SK-N-SH treated with all-trans-retinoic acid at 6 μM for 48 hours (cell line): ENCODE measurements around the gene SLC26A3.
"Not testable (repeated sequence)": the region's sequence is repeated elsewhere in the genome, so short reads cannot be mapped to it uniquely, and the experiment has no call there.

Experiments used
- ATAC-seq: fragments of 200-7000 bp; cut with Tn5 transposase; 3 replicates; pipeline ENCODE4 v1.9.1; 2020; ENCODE audit warnings: mild to moderate bottlenecking, moderate library complexity
- ARNTL ChIP-seq: fragments of 450-650 bp; formaldehyde crosslinking; IDR thresholded peaks from 2 replicates; pipeline ENCODE4 v1.5.0; 2020; ENCODE audit warnings: low read depth, mild to moderate bottlenecking, moderate library complexity, borderline replicate concordance
- CREB5 ChIP-seq: fragments of 250-450 bp; sonication (Bioruptor Pico); IDR thresholded peaks from 2 replicates; pipeline ENCODE4 v1.5.1; 2020; ENCODE audit warnings: low read depth, mild to moderate bottlenecking, moderate library complexity
- CSDC2 ChIP-seq: fragments of 250-450 bp; sonication (Bioruptor Pico); IDR thresholded peaks from 2 replicates; pipeline ENCODE4 v1.5.0; 2020; ENCODE audit warnings: mild to moderate bottlenecking, moderate library complexity
- CSRNP3 ChIP-seq: fragments of 250-450 bp; sonication (Bioruptor Pico); IDR thresholded peaks from 2 replicates; pipeline ENCODE4 v1.5.1; 2021; ENCODE audit warnings: mild to moderate bottlenecking, moderate library complexity
- ESRRG ChIP-seq: fragments of 250-450 bp; sonication (Bioruptor Pico); IDR thresholded peaks from 2 replicates; pipeline ENCODE4 v1.6.1; 2021; ENCODE audit warnings: mild to moderate bottlenecking
- GLIS3 ChIP-seq: fragments of 250-450 bp; sonication (Bioruptor Pico); IDR thresholded peaks from 2 replicates; pipeline ENCODE4 v1.5.0; 2020; ENCODE audit warnings: mild to moderate bottlenecking, moderate library complexity
- OSR1 ChIP-seq: fragments of 250-450 bp; sonication (Bioruptor Pico); IDR thresholded peaks from 2 replicates; pipeline ENCODE4 v1.8.0; 2022; ENCODE audit warnings: moderate library complexity, mild to moderate bottlenecking, inconsistent platforms
- POU6F1 ChIP-seq: fragments of 250-450 bp; sonication (Bioruptor Pico); IDR thresholded peaks from 2 replicates; pipeline ENCODE4 v1.8.0; 2021; ENCODE audit warnings: low read depth, mild to moderate bottlenecking, moderate library complexity, borderline replicate concordance
- PPARA ChIP-seq: fragments of 250-450 bp; sonication (Bioruptor Pico); IDR thresholded peaks from 2 replicates; pipeline ENCODE4 v1.5.0; 2020; ENCODE audit warnings: mild to moderate bottlenecking, borderline replicate concordance
- SNAI2 ChIP-seq: fragments of 250-450 bp; sonication (Bioruptor Pico); IDR thresholded peaks from 2 replicates; pipeline ENCODE4 v1.5.0; 2020; ENCODE audit warnings: mild to moderate bottlenecking, moderate library complexity
- TCF4 ChIP-seq: fragments of 250-450 bp; sonication (Bioruptor Pico); IDR thresholded peaks from 2 replicates; pipeline ENCODE4 v1.8.0; 2021; ENCODE audit warnings: mild to moderate bottlenecking, moderate library complexity, borderline replicate concordance
- TOX ChIP-seq: fragments of 250-450 bp; sonication (Bioruptor Pico); IDR thresholded peaks from 2 replicates; pipeline ENCODE4 v1.8.0; 2021; ENCODE audit warnings: mild to moderate bottlenecking, moderate library complexity, borderline replicate concordance
- ZFP30 ChIP-seq: fragments of 450-650 bp; formaldehyde crosslinking; IDR thresholded peaks from 2 replicates; pipeline ENCODE4 v1.5.0; 2022; ENCODE audit warnings: mild to moderate bottlenecking, moderate library complexity
- ZNF565 ChIP-seq: fragments of 450-650 bp; formaldehyde crosslinking; conservative IDR thresholded peaks from 2 replicates; pipeline ENCODE4 v1.5.0; 2020; ENCODE audit warnings: low read depth, mild to moderate bottlenecking, moderate library complexity
- ZNF70 ChIP-seq: fragments of 450-650 bp; formaldehyde crosslinking; IDR thresholded peaks from 2 replicates; pipeline ENCODE4 v1.5.0; 2020; ENCODE audit warnings: mild to moderate bottlenecking, moderate library complexity
- ZNF8 ChIP-seq: fragments of 450-650 bp; formaldehyde crosslinking; IDR thresholded peaks from 2 replicates; pipeline ENCODE4 v1.5.0; 2020; ENCODE audit warnings: mild to moderate bottlenecking, moderate library complexity

The SLC26A3 gene

DNA sequence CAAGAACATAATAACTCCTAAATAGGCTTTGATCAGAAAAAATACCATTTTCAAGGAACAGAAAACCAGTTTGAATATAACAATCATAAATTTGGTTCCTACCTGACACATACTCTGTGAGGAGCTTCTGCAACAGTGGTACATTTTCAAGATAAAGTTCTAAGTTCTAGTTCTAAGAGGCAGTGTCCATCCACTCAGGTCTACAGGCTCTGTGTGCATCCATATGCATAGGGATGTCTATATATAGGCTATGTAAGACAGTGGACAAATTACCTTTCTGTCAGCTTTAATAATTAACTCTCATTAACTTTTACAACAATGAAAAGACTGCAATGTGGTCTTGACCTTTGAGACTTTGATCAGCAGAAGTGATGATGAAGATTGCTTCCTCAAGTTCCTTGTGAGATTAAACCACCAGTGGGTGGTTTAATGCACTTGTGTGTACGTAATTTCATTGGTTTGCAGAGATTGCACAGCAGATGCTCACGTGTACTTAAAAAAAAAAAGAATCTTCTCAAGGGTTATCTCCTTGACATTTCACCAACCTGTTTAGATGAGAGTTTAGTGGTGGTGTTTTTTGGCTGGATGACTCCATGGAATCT lies at the start of gene SLC26A3:
Gene SLC26A3, minus strand, starts transcription at position 215 of the 602 bp plus-strand sequence. CDS start 8,714 bp downstream, outside the sequence.
- no peak for ATAC-seq
- no peak for TF ChIP-seq TCF4 (CRISPR knock-in tag)
- no peak for TF ChIP-seq TOX
- no peak for TF ChIP-seq ARNTL (CRISPR knock-in tag)
- TF ChIP-seq PPARA (CRISPR knock-in tag): no peak
- TF ChIP-seq OSR1: no peak
- no peak for TF ChIP-seq CSRNP3 (CRISPR knock-in tag)
- no peak for TF ChIP-seq CSDC2 (CRISPR knock-in tag)
- TF ChIP-seq ZFP30 (CRISPR knock-in tag): no peak
- no peak for TF ChIP-seq POU6F1 (CRISPR knock-in tag)
- TF ChIP-seq ZNF565: no peak
- no peak for TF ChIP-seq ZNF70 (CRISPR knock-in tag)
- no peak for TF ChIP-seq GLIS3 (CRISPR knock-in tag)
- TF ChIP-seq SNAI2 (CRISPR knock-in tag): no peak

DNA sequence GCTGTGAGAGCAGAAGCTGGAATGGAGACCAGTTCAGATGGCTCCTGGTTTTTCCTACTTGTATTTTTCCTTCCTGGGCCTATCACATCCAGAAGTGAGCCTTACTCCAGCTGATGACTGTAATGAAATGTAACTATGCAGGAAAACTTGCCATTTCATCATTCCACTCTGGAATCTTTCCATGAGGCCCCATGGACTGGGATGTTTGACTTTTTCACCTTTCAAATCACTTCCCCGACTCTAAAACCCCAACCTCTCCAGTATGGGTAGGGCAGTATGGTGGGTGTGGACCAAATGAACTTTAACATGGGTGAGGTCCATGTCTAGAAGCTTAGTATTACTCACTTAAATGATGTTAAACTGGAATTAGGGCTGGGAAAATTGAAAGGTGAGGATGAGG lies 47.6 kb upstream of the SLC26A3 start:
- no peak for ATAC-seq
- TF ChIP-seq GLIS3 (CRISPR knock-in tag): no peak

DNA sequence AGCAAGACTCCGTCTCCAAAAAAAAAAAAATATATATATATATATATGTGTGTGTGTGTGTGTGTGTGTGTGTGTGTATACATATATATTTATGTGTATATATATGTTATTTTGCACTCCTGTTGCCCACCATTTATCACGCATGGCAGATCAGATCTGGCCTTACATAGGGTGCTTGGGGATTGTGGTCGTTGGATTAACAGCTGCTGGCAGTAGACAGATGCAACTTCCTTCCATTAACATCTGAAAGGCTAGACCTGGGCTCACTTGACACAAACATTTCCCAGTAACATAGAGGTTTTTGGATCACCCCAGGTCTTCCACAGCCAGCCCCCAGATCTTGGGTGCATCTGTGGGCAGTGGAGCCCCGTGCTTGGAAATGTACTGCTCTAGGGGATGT lies 47.2 kb upstream of the SLC26A3 start:
- TF ChIP-seq ESRRG (CRISPR knock-in tag): no peak
- no peak for ATAC-seq

GRCh38 chr7:107848211-107848610 lies 45.2 kb upstream of the SLC26A3 start:
- ATAC-seq: not testable (repeated sequence)

DNA sequence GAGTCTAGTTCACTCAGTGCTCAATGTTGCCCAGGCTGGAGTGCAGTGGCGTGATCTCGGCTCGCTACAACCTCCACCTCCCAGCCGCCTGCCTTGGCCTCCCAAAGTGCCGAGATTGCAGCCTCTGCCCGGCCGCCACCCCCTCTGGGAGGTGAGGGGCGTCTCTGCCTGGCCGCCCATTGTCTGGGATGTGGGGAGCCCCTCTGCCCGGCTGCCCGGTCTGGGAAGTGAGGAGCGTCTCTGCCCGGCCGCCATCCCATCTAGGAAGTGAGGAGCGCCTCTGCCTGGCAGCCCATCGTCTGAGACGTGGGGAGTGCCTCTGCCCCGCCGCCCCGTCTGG lies 44.8 kb upstream of the SLC26A3 start:
- not testable (repeated sequence) for ATAC-seq

DNA sequence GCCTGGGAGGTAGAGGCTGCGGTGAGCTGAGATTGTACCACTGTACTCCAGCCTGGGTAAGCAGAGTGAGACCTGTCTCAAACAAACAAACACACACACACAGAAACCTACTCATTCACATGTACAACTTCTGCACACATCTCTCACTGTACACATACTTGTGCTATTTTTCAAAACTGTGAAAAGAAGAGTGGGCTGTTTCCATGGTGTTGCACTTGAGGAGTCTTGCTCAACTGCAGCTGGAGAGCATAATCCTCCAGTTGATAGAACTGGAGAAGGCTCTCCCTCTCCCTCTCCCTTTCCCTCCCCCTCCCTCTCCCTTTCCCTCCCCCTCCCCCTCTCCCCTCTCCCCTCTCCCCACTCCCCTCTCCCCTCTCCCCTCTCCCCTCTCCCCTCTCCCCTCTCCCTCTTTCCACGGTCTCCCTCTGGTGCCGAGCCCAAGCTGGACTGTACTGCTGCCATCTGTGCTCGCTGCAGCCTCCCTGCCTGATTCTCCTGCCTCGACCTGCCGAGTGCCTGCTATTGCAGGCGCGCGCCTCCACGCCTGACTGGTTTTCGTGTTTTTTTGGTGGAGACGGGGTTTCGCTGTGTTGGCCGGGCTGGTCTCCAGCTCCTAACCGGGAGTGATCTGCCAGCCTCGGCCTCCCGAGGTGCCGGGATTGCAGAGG lies 44.3 kb upstream of the SLC26A3 start:
- TF ChIP-seq CREB5 (CRISPR knock-in tag) (no peak), ARNTL (CRISPR knock-in tag) (no peak), CSRNP3 (CRISPR knock-in tag) (no peak), PPARA (CRISPR knock-in tag) (no peak), ZNF565 (no peak), ESRRG (CRISPR knock-in tag) (no peak), ZFP30 (CRISPR knock-in tag) (no peak), SNAI2 (CRISPR knock-in tag) (no peak)
- TF ChIP-seq, all 23 proteins: peak for 0
- no peak for ATAC-seq

GRCh38 chr7:107846324-107846723 lies 43.3 kb upstream of the SLC26A3 start:
- TF ChIP-seq GLIS3 (CRISPR knock-in tag): no peak
- TF ChIP-seq POU6F1 (CRISPR knock-in tag): no peak
- no peak for TF ChIP-seq CSRNP3 (CRISPR knock-in tag)
- TF ChIP-seq ZNF8 (CRISPR knock-in tag): no peak
- no peak for TF ChIP-seq SNAI2 (CRISPR knock-in tag)
- TF ChIP-seq, all 23 proteins: peak for 0
- no peak for ATAC-seq
